Sigmoid colon (tissue), 7 donors: Measurements from ENCODE around the gene MAGOH. TPM values are rescaled to one million over a fixed set of nuclear protein-coding genes. Genes with fewer than 3 reads are reported as not detected.

Experiments used
- DNase-seq: peaks from one replicate; pipeline ENCODE4 v3.0.0-alpha.2; 2019
- H3K27ac ChIP-seq, 4 donors: fragments of 200-600 bp; sonication (generic); one replicate each; pipeline ENCODE4 v1.5.1; 2016 to 2019; ENCODE audit warnings: mild to moderate bottlenecking in 1 of 4
- H3K27me3 ChIP-seq, 3 donors: fragments of 200-600 bp; sonication (generic); one replicate each; pipeline ENCODE4 v1.5.1; 2019; ENCODE audit warnings: mild to moderate bottlenecking in 1 of 3
- H3K36me3 ChIP-seq, 4 donors: fragments of 200-600 bp; sonication (generic); one replicate each; pipeline ENCODE4 v1.5.1; 2016 to 2019
- H3K4me1 ChIP-seq, 4 donors: fragments of 200-600 bp; sonication (generic); one replicate each; pipeline ENCODE4 v1.5.1; 2017 to 2019
- H3K4me3 ChIP-seq, 4 donors: fragments of 200-600 bp; sonication (generic); one replicate each; pipeline ENCODE4 v1.5.1; 2017 to 2019; ENCODE audit warnings: mild to moderate bottlenecking in 2 of 4, moderate library complexity in 1 of 4
- H3K9me3 ChIP-seq, 4 donors: fragments of 200-600 bp in 3 of 4; sonication (generic) in 3 of 4; one replicate each; pipeline versions ENCODE4 v1.5.1 to v1.6.1; 2013 to 2019
- EP300 ChIP-seq, 4 donors: sonication (generic); formaldehyde crosslinking; IDR thresholded peaks; one replicate each; pipeline ENCODE4 v1.6.1; 2017; ENCODE audit warnings: antibody characterized with exemption in 4 of 4
- POLR2A ChIP-seq, 2 donors: fragments of 450-650 bp; IDR thresholded peaks; one replicate each; pipeline ENCODE4 v1.6.1; 2016; ENCODE audit warnings: antibody characterized with exemption in 2 of 2, mild to moderate bottlenecking in 2 of 2, moderate library complexity in 2 of 2
- POLR2AphosphoS5 ChIP-seq, 4 donors: sonication (generic); formaldehyde crosslinking; IDR thresholded peaks; one replicate each; pipeline ENCODE4 v1.6.1; 2017; ENCODE audit warnings: antibody characterized with exemption in 4 of 4
- WGBS, 2 donors: extraction: QIAGEN DNeasy Blood & Tissue Kit; methylation state at CpG; one replicate each; pipeline ENCODE4 v1.1.7; 2013; 5-methylcytosine and 5-hydroxymethylcytosine counted together
- intact Hi-C: fragments of 100-400 bp; cut with DNase I; formaldehyde crosslinking; loops from one replicate; pipeline ENCODE4 v1.15.1; 2023
- polyA plus RNA-seq, 3 donors: library from polyadenylated mRNA; stranded (reverse); fragments of 200-250 nt; gene quantifications; one replicate each; pipeline ENCODE4 v1.2.3, GENCODE V29; 2013
- total RNA-seq, 4 donors: library from RNA; depleted of rRNA; stranded (reverse); fragments of >200 nt; gene quantifications; one replicate each; pipeline ENCODE4 v1.1.0, GENCODE V29; 2016
- TF ChIP-seq, protein P1 (sequence below), 4 experiments: fragments of 450-650 bp in 3 of 4; fragments of 200-600 bp in 1 of 4; IDR thresholded peaks; one replicate each; pipeline ENCODE4 v1.5.1; 2016 to 2019; ENCODE audit warnings: antibody characterized with exemption in 4 of 4, mild to moderate bottlenecking in 3 of 4, moderate library complexity in 2 of 4
- donor health status: healthy with polysubstance abuse.
- donor health status: Bipolar disorder and iron deficiency.
- donor health status: healthy.

The MAGOH gene
- total and polyA plus RNA-seq, 7 donors: 12.2 to 98.4 (median 46.4) TPM

GRCh38 chr1:53182111-53182593 is 56.2 kb downstream of the MAGOH start:
- no peaks in the 10 kb centered on the region for H3K9me3 ChIP-seq
- H3K27me3 ChIP-seq: no peaks in the 10 kb centered on the region
- peak overlapping the region in 2 of 4 donors; percentile 15 to 24 for H3K27ac ChIP-seq
- WGBS, 2 donors: 28 to 35% methylated on average over 16 of the region's 16 CpGs
- H3K4me3 ChIP-seq: no peak overlapping the region
- no peaks in the 10 kb centered on the region for H3K36me3 ChIP-seq
- intact Hi-C loops: loop anchor here (5.0 to 10.0 kb wide), 2 partner anchors 260 to 337 kb away; partner anchors contain the start of genes ECHDC2 and ZYG11A
- TF ChIP-seq, protein P1, sequence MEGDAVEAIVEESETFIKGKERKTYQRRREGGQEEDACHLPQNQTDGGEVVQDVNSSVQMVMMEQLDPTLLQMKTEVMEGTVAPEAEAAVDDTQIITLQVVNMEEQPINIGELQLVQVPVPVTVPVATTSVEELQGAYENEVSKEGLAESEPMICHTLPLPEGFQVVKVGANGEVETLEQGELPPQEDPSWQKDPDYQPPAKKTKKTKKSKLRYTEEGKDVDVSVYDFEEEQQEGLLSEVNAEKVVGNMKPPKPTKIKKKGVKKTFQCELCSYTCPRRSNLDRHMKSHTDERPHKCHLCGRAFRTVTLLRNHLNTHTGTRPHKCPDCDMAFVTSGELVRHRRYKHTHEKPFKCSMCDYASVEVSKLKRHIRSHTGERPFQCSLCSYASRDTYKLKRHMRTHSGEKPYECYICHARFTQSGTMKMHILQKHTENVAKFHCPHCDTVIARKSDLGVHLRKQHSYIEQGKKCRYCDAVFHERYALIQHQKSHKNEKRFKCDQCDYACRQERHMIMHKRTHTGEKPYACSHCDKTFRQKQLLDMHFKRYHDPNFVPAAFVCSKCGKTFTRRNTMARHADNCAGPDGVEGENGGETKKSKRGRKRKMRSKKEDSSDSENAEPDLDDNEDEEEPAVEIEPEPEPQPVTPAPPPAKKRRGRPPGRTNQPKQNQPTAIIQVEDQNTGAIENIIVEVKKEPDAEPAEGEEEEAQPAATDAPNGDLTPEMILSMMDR (IDR thresholded peaks at IDR 0.05): peak; percentile 78 to 89 (median 86)
- TF ChIP-seq POLR2A (IDR thresholded peaks at IDR 0.05) (no peak), EP300 (IDR thresholded peaks at IDR 0.05) (no peak), POLR2AphosphoS5 (IDR thresholded peaks at IDR 0.05) (no peak)
- peaks cover 0 to 5% (median 3%) of the 10 kb centered on the region in 4 donors for H3K4me1 ChIP-seq
- peak; percentile 90 for DNase-seq

DNA sequence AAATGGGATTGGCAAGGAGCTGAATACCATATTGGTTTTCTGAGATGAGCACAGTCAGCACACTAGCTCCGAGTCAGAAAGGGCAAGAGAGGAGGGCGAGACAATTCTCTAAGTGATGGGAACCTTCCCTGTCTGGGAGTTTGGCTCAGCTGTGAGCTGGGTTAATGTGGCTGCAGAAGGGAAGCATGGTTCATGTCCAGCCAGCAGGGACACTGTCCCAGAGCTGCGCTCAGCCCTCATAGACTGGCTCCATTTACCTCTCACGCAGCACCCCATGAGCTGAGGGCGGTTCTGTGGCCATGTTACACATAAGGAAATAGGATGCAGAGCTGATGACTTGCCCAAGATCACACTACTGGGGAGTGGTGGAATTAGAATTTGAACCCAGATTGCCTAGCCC is 57.4 kb downstream of the MAGOH start:
- no peak overlapping the region for H3K4me3 ChIP-seq
- TF ChIP-seq EP300 (IDR thresholded peaks at IDR 0.05) (no peak), POLR2A (IDR thresholded peaks at IDR 0.05) (no peak), POLR2AphosphoS5 (IDR thresholded peaks at IDR 0.05) (no peak)
- TF ChIP-seq, protein P1 (IDR thresholded peaks at IDR 0.05): no peak
- H3K36me3 ChIP-seq: no peaks in the 10 kb centered on the region
- 96% methylated on average over 5 of the region's 5 CpGs for WGBS, 2 donors
- no peaks in the 10 kb centered on the region for H3K9me3 ChIP-seq
- intact Hi-C loops: loop anchor here (5.0 to 10.0 kb wide), 2 partner anchors 259 to 336 kb away; partner anchors contain the start of genes ECHDC2 and ZYG11A
- peak; percentile 24 for DNase-seq
- H3K27ac ChIP-seq: no peak overlapping the region
- H3K4me1 ChIP-seq: peaks cover 0 to 17% (median 14%) of the 10 kb centered on the region in 4 donors
- H3K27me3 ChIP-seq: no peaks in the 10 kb centered on the region

- 92 to 94% methylated on average over 2 of the region's 2 CpGs for WGBS, 2 donors
- intact Hi-C loops: loop anchor here (5.0 to 10.0 kb wide), 2 partner anchors 258 to 335 kb away; partner anchors contain the start of genes ECHDC2 and ZYG11A
Measured at GRCh38 chr1:53180226-53180625, 58.1 kb downstream of the MAGOH start.

More at GRCh38 chr1:53180226-53180625, 58.1 kb downstream of the MAGOH start:
- Histone ChIP-seq H3K9me3 (no peaks in the 10 kb centered on the region), H3K36me3 (no peaks in the 10 kb centered on the region), H3K4me3 (no peak overlapping the region), H3K4me1 (peaks cover 0 to 23% (median 18%) of the 10 kb centered on the region in 4 donors), H3K27ac (no peak overlapping the region), H3K27me3 (no peaks in the 10 kb centered on the region)
- no peak for TF ChIP-seq EP300 (IDR thresholded peaks at IDR 0.05)
- TF ChIP-seq, protein P1 (IDR thresholded peaks at IDR 0.05): no peak
- TF ChIP-seq POLR2AphosphoS5 (IDR thresholded peaks at IDR 0.05): no peak
- TF ChIP-seq POLR2A (IDR thresholded peaks at IDR 0.05): no peak
- no peak for DNase-seq

Other genes with a start within 250 kb of the MAGOH start
- gene PODN, start 176.3 kb downstream of the MAGOH start, total RNA-seq: 100 to 1,000 TPM in 1 of 4 donors, 10 to 100 TPM in 3; 67.6 to 200 (median 88.6) TPM
- 10 to 100 TPM in 2 of 3 donors, 1 to 10 TPM in 1; 1.6 to 16.2 (median 13.8) TPM for gene PODN, start 176.3 kb downstream of the MAGOH start, polyA plus RNA-seq
- gene SLC1A7, start 95.9 kb downstream of the MAGOH start, total RNA-seq: under 1 TPM in 3 of 4 donors, not detected in 1; 0.16 to 0.83 (median 0.54) TPM
- 1 to 10 TPM in 2 of 3 donors, under 1 TPM in 1; 0.86 to 1.6 (median 1.2) TPM for gene SLC1A7, start 95.9 kb downstream of the MAGOH start, polyA plus RNA-seq
- gene CPT2, start 41.7 kb downstream of the MAGOH start, total RNA-seq: 10 to 100 TPM in 3 of 4 donors, 1 to 10 TPM in 1; 8.0 to 14.1 (median 11.5) TPM
- gene CPT2, start 41.7 kb downstream of the MAGOH start, polyA plus RNA-seq: 10 to 100 TPM; 33.0 to 78.8 (median 52.9) TPM
- 10 to 100 TPM; 79.2 to 95.6 (median 92.7) TPM for gene CZIB, start 17.9 kb downstream of the MAGOH start, total RNA-seq
- gene CZIB, start 17.9 kb downstream of the MAGOH start, polyA plus RNA-seq: 10 to 100 TPM; 49.4 to 69.1 (median 51.8) TPM
- gene LRP8, start 89.6 kb upstream of the MAGOH start, total RNA-seq: 1 to 10 TPM; 1.1 to 1.7 (median 1.2) TPM
- 1 to 10 TPM in 2 of 3 donors, under 1 TPM in 1; 0.69 to 7.8 (median 3.0) TPM for gene LRP8, start 89.6 kb upstream of the MAGOH start, polyA plus RNA-seq
- gene DMRTB1, start 220.9 kb upstream of the MAGOH start, total RNA-seq: not detected
- not detected for gene DMRTB1, start 220.9 kb upstream of the MAGOH start, polyA plus RNA-seq